GM19023 (cell line): ENCODE measurements around the gene KCNQ1.

Experiments
- ATAC-seq: cut with Tn5 transposase; IDR thresholded peaks from one replicate; pipeline ENCODE4 v1.9.1; 2021; ENCODE audit warnings: mild to moderate bottlenecking, moderate library complexity; ENCODE audit not compliant: unreplicated experiment

Gene KCNQ1

DNA sequence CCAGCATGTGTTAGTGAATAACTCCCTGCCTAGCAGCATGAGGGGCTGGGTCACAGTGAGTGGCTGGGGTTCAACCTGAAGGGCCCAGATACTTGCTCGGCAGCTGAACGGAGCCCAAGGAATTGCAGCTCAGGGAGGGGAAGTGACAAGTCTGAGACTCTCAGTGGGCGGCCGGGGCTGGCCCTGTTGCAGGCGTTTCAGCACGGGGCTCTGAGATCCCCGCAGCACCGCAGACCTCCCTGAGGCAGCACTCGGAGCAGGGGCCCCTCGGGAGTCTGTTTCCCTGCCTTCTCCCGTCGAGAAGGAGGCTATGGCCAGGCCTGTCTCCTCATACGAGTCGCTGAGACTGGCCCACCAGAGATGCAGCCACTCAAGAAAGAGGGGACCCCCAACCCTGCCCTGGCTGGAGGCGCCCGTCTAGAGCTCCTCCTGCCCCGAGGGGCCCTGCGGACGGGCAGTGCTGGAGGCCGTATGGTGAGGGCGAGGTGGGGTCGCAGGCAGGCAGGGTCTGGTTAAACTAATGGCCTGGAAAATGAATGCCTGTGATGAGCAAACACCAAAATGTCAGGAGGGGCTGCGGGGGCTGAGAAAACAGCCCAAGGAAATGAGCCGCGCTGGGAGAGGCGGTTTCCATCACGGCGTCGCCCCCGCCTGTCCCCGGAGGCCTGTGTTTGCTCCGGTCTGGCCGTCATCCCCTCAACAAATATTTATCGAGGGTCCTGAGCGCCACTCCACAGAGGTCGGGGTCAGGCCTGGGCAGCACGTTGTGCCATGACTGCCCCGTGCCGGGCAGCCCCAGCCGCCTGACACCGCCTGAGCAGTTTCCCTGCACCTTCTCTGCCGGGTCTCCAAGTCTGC is 35.0 kb upstream of the KCNQ1 start:
- ATAC-seq, result no peak

DNA sequence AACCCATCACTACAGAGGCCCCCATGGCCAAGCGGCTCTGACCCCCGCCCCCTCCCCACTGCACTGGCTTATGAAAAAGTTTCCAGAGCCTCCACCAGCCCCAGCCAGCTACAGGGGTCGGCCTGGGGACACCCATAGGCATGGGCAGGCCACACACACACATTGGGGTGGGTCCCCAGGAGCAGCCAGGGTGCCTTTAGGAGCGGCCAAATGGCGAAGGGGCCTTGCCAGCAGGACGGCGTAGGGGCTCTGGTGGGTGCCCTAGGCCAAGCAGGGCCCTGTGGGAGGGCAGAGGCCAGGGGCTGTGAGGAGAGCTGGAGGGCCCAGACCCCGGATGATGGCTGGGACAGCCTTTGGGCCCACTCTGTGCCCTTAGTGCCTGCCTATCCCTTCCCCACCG is 34.2 kb upstream of the KCNQ1 start:
- ATAC-seq, result no peak

DNA sequence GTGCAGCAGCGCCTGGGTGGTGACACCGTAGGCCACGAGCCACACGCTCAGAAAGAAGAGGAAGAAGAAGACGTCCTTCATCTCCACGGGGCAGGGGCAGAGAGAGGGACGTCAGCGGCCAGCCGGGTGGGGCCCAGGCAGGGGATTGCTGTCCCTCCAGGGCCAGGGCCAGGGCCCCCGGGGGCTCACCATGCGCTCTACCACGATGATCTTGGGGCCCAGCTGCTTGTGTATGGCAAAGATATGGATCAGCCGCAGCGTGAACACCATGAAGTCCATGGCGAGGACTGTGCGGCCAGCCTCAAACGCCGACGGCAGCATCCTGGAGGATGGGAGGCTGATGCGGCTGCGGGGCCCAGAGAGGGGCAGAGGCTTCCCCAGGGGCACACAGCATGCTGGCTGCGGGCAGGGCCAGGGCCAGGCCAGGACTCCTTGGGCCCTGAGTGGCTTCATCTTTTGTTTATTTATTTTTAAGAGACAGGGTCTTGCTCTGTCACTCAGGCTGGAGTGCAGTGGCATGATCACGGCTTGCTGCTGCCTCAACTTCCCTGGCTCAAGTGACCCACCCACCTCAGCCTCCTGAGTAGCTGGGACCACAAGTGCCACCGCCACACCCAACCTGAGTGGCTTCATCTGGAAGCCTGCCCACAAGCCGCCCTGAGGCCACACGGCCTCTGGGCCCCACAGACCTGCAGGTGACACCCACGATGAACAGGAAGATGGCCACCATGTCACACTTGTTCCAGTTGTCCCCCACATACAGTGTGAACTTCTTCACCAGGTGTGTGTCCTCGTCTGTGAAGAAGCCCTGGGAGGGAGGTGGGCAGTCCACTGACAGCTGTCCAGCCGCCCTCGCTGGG is 33.1 kb upstream of the KCNQ1 start:
- no peak for ATAC-seq

DNA sequence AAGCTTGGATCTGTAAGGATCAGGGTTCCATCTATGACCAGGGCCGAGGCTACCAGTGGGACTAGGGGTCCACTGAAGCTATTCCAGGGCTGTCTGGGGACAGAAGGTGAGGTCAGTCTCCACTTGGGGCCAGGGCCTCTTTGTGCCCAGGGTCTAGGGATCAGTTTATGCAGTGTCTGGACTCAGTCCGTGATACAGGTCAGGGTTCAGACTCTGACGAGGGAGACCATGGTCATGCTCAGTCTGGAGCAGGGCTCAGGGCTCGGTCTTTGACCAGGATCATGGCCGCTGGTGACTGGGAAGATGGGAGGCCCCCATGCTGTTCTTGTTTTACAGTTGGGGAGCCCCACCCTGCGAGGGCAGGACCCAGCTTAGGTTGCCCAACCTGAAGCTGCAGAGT is 32.5 kb upstream of the KCNQ1 start:
- no peak for ATAC-seq

DNA sequence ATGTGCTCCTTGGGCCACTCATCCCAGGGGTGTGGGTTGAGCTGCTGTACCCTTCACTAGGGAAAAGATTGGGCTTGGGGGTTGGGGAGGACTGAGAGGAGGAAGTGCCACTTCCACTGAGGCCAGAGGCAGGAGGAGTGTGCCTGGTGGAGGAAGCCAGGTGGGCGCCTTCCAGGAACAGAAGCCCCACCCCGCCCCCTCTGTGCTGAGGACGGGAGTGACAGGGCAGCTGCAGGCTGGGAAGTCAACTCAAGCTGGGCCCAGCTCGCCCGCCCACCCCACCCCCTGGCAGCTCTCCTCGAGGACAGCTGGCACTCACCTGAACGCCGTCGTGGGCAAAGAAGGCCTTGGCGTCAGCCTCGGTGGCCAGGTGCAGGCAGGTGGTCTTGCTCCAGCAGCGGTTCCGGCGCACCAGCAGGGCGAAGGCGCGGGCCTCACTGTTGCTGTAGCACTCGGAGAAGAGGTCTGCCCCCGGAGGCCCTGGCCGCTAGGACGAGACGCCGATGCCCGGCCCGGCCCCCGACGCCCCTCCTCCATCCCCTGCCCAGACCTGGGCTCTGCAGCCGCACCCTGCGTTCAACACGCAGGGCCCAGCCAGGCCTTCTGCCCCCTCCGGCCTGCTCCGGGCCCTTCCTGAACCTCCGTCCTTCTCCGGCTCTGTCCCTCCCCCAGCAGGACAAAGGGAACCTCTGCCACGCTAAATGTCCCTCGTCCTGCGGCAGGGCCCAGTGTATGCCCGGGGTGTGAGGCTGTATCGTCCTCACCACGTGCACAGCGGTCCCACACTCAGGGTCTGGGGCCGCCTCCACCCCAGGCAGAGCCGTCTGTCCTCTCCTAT is 30.8 kb upstream of the KCNQ1 start:
- ATAC-seq, result no peak

DNA sequence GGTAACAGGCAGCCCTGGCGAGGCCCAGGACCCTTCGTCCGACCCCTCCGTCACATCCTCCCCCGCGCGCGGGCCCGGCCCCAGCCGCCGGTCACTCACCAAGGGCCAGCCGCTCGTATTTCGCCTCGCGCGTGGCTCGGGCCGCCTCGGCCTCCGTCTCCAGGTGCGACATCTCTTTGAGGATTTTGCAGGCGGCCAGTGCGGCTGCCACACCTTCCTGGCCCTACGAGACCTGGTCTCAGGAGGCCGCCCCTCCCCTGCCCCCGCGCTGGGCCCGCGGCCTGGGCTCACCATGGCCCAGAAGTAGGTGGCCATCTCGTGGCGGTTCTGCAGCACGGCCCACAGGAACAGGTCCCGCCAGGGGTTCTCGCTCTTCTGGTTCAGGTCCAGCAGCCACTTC is 30.2 kb upstream of the KCNQ1 start:
- ATAC-seq, result no peak

DNA sequence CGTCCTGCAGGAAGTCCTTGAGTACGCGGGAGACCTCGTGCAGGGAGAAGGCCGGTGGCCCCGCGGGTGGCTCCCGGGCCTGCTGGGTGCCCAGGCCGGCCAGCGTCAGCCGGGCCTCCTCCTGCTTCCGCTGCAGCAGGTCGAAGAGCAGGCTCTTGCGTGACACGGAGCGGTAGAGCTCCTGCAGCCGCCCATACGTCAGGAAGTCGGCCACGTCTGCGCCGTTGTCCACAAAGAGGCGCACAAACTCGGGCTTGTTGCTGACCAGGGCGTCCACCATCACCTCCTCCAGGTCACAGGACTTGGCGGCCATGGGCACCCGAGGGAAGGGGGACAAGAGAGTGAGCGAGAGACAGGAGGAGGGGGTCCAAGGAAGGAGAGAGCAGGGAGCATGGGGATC is 29.6 kb upstream of the KCNQ1 start:
- no peak for ATAC-seq

DNA sequence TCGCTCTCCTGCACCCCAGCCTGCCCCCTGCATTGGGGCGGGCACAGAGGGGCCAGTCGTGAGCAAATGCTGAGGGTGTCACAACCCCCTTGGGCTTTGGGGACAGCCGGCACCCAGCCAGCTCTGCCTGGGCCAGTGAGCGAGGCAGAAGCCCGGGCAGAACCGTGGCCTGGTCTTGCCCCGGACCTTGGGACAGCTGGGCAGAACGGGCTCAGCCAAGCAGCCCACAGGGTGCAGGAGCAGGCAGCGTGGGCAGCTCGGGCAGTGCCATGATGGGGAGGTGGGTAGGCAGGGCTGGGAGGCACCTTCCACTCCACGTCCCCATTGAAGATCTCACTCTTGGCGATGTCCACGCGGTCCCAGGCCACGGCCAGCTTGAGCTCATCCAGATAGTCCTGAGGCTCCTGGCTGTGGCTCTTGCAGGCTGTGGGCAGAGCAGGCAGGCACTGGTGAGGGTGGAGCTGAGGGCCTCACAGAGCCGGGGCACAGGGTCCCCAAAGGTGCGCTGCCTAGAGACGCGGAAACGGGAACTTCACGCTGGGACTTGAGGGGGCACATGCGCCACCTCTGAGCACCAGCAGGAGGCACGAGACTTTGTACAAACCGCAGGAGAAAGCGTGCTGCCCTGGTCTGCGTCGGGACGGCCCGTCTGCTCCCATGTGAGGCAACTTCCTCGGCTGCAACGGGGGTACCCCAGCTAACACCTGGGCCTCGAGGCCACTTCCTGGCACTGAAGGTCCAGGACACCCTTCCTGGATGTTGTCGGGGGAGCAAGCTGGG is 29.0 kb upstream of the KCNQ1 start:
- ATAC-seq, result no peak

DNA sequence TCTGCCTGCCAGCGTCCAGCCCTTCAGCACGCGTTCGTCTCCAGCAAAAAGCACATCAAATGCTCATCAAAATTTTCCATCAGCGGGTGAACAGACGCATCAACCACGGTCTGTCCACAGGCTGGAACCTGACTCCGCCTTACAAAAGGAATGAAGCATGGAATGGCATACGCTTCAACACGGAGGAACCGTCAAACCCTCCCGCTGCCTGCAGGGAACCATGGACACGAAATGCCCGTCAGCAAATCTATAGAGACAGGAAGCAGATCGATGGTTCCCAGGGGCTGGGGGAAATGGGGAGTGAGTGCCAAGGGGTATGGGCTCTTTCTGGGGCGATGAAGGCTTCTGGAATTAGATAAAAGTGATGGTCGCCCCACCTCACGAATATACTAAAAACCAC is 28.0 kb upstream of the KCNQ1 start:
- no peak for ATAC-seq

DNA sequence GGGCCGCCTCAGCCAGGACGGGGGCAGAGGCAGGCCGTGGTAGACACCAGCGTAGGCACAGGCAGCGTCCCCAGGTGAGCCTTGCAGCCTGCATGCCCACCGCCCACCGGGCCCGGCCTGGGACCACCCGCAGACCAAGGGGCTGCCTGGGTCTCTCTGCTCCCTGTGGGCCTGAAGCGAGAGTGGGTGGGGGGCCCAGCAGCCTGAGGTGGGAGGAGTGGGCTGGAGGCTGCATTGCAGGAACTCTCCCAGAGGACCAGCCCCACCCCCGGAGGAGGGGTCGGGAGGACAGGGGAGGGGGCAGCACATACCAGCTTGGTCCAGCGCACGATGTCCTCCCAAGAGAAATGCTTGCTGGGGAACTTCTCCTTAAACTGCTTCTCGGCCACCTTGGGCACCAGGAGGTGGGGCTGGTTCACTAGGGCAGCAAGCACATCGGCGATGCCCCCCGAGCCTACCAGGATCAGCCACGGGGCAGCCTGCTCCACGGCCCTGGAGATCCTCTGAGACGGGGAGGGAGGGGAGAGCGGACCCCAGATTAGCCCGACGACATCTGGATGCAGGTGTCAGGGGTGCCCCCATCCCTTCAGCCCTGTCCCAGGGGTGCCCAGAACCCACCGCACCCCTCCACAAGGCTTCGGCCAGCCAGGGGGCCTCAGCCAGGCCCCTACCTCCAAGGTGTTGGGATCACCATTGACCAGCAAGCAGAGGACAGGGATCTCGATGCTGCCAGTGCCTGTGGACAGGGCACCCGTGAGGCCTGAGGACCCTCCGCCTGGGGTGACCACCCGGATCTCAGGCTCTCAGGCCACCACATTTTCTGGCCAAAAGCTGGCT is 26.7 kb upstream of the KCNQ1 start:
- no peak for ATAC-seq

DNA sequence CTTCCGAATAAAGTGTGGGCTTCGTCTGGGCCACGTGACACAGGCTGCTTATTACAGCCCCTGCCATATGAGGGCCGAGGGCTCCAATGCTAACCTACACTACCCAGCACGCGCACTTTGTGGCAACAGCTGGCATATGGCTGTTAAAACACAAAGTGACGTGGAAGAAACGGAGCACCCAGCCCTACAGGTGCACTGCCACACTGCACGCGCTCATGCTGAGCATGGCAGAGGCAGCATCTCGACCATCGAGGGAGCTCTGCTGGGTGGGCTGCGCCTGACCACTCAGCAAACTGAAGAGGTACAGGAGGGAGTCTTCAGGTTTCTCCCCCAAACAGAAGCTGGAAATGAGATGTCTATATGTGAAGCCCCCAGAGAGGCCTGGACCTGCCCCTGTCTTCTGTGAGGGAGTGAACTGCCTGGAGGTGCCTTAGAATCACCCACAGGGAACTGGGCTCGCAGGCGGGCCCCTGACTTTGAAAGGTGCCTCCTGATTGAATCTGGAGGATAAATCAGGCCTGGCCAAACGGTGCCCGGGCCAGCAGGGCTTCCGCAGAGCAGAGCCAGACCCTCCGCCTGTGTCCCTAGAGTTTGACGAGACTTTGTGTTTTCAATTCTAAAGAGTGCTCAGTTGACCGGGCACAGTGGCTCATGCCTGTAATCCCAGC is 26.0 kb upstream of the KCNQ1 start:
- ATAC-seq, result no peak

DNA sequence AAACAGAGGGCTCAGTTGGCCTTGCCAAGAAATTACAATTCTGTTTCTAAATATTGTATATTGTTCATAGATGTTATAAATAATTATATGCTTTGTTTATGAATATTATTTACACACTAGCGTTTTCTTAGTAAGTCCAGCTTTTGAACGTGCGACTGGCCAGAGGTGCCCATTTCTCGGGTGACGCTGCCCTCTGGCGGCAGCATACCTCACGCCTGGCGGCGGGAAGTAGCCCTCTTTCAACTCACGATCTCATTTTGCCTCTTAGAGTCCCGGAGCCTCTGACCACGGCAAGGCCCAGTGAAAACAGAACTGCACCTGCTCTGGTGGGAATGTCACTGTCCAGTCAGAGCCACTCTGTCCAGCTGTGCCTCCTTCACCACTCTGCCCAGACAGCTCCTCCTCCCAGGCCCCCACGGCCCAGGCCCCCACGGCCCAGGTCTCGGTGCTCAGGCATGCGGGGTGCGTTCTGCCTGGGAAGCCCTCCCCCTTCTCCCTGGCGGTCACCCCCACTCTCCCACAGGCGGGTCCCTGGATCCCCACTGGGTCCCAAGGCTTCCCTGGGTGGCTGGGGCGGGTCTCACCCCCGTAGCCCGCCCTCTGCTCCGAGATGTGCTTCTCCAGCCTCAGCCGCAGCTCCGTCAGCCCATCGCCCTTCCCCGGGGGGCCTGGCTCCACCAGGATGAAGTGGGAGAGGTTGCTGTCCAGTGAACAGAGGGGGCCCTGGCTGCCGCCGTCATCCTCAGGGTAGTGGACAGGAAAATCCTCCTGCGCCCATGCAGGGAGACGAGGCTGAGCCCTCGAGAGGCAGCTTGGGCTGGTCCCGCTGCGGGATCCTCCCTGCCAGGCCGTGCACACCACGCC is 24.9 kb upstream of the KCNQ1 start:
- ATAC-seq, result no peak

DNA sequence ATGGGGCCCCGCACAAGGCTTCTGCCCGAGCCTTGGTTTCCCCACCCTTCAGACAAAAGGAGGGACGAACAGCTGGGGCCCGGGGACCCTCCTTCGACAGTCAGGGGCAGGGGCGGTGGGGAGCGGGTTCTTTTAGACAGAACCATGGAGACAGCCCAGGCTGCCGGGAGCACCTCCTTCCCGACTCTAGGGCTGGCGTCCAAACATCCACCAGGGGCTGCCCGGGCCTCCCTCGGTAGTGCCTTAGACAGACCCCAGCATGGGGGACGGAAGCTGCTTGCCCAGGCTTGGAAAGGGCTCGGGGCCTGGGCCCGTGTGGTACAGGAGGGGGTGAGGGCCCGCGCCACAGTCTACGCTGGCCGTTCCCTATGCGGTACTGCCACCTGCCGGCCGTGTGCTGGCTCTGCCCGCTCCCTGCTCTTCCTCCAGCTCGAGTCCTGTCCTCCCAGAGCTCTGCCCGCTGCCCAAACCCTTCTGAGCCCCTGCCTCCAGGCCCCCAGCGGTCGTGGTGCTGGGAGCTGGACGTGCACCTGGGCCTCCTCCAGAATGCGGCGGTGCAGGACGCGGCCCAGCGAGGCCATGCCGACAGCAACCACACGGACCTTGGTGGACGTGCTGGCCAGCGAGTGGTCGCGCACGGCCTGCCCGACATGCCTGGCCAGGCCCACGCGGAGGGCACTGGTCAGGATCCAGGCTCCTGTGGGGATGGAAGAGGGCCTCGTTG is 24.1 kb upstream of the KCNQ1 start:
- ATAC-seq, result peak; percentile 63

DNA sequence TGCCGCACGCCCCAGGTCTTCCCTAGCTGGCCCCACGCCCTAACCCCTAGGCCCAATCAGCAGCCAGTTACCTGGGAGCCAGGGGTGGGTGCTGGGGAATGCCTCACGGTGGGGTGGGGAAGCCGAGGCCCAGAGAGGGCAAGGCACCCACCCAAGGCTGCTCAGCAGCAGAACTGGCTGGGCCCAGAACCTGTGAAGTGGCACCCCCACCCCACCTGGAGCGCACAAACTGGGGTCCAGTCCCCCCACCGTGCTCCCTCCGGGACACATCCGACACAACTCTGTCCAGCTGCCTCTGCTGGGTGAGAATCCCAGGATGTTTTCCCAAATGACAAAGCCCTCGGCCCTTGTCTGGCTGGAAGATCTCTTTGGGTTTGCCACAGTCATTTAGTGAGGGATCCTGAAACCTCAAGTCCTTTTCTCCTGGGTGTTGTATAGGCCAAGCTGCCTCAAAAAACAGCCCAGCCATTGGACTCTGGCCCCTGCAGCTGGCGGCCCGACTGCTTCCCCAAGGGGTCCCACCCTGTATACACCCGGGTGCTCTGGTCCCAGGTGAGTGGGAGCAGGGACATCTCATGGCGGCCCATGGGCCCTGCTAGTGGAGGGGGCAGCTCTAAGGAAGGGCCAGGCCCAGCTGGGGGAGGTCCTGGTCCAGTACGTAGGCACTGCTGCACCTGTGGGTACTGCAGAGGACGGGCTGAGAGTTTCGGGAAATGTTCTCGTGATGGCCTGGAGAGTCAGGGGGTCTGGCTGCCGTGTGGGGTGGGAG is 23.4 kb upstream of the KCNQ1 start:
- no peak for ATAC-seq

DNA sequence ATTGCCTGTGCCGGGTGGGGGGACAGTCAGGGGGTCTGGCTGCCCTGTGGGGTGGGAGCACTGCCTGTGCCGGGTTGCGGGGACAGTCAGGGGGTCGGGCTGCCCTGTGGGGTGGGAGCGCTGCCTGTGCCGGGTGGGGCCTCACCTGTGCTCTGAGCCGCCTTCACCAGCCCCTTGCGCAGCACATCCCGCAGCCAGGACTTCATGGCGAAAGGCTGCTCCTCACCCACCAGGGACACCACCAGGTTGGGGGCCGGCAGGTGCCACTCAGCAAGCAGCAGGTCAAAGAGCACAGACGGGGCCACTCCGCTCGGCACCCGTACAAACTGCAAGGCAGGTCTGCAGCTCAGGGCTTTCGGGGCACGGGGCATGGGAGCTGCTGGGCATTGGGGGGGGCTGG is 22.8 kb upstream of the KCNQ1 start:
- ATAC-seq, result no peak

DNA sequence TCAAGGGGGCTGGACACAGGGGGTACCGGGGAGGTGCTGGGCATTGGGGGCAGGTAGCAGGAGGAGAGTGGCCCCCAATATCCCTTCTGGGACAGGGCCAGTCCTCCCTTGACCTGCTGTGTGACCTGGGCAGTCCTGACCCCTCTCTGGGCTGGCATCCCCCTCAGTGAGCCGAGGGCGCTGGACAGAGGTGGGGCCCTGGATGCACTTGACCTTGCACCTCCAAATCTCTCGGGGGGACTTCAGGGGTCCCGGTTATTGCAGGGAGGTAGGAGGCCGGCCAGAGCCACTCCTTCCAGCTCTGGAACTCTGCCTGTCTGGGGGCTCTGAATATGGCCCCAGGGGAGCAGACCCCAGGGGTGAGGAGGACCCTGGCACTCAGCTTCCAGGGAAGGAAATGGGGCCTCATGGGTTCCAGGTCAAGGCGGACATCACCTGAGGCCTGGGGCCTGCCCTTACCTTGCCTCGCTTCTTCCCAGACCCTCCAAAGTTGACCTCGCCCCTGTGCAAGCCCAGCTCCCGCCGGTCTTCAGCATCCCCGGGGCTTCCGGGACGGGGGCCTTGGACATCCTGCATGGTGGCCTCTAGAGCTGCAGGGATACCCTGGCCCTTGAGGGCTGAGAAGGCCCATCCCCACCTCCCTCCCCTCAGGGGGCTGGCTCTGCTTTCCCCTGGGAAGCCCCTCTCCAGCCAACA is 22.2 kb upstream of the KCNQ1 start:
- ATAC-seq, result no peak
